GF-D8 (cell line): ENCODE data around the gene EXOC6B.
"Not testable (repeated sequence)": the region's sequence is repeated elsewhere in the genome, so short reads cannot be mapped to it uniquely, and the experiment has no call there.

Source experiments
- DNase-seq: peaks from one replicate; lab custom pipeline; 2025; lab: John Stamatoyannopoulos, UW

Gene EXOC6B

GRCh38 chr2:72431737-72432136 lies 394.1 kb downstream of the EXOC6B start:
- no peak for DNase-seq

- DNase-seq: no peak
These were observed 398.6 kb downstream of the EXOC6B start for GRCh38 chr2:72427022-72427861.

GRCh38 chr2:72425996-72426395 lies 399.8 kb downstream of the EXOC6B start:
- DNase-seq: no peak

- no peak for DNase-seq
These were observed 402.1 kb downstream of the EXOC6B start for GRCh38 chr2:72423756-72424155.

- DNase-seq: not testable (repeated sequence)
These were observed 404.0 kb downstream of the EXOC6B start for GRCh38 chr2:72421771-72422379.

GRCh38 chr2:72415781-72416475 lies 409.9 kb downstream of the EXOC6B start:
- no peak for DNase-seq

- DNase-seq: no peak
These were observed 410.6 kb downstream of the EXOC6B start for GRCh38 chr2:72415241-72415661.

GRCh38 chr2:72414137-72414760 lies 411.6 kb downstream of the EXOC6B start:
- DNase-seq: no peak

GRCh38 chr2:72413716-72414115 lies 412.1 kb downstream of the EXOC6B start:
- no peak for DNase-seq

GRCh38 chr2:72412214-72412613 lies 413.6 kb downstream of the EXOC6B start:
- DNase-seq: no peak

GRCh38 chr2:72399879-72400278 lies 426.0 kb downstream of the EXOC6B start:
- no peak for DNase-seq

- DNase-seq: no peak
These were observed 430.7 kb downstream of the EXOC6B start for GRCh38 chr2:72395096-72395495.

- no peak for DNase-seq
These were observed 431.2 kb downstream of the EXOC6B start for GRCh38 chr2:72394541-72395070.

GRCh38 chr2:72389447-72389846 lies 436.4 kb downstream of the EXOC6B start:
- no peak for DNase-seq

- no peak for DNase-seq
These were observed 437.6 kb downstream of the EXOC6B start for GRCh38 chr2:72388263-72388662.

GRCh38 chr2:72386288-72386687 lies 439.5 kb downstream of the EXOC6B start:
- DNase-seq: no peak

- DNase-seq: no peak
These were observed 447.0 kb downstream of the EXOC6B start for GRCh38 chr2:72378753-72379348.

- no peak for DNase-seq
These were observed 458.2 kb downstream of the EXOC6B start for GRCh38 chr2:72367530-72368225.

GRCh38 chr2:72363406-72363805 lies 462.4 kb downstream of the EXOC6B start:
- no peak for DNase-seq

GRCh38 chr2:72362733-72363132 lies 463.1 kb downstream of the EXOC6B start:
- DNase-seq: no peak

- no peak for DNase-seq
These were observed 464.3 kb downstream of the EXOC6B start for GRCh38 chr2:72361521-72361920.
